Measurements from ENCODE around the gene SHISA3.

Gene SHISA3

DNA sequence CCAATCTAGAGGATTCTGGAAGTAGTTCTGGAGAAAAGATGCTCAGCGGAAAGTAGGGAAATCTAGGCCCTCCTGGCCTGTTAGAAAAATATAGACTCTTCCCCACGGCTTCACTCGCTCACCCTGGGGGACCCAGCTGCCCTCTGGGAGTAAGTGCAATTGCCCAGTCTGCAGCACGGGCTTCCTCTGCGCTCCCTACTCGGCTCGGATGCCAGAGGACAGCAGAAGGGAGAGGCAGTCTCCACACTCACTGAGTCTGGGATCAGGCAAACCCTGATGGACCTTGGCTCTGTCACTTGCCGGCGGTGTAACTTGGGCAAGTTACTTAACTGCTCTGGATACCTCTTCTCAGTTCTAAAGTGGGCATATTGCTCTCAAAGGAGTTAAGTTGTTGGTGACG, 2.1 kb downstream of the SHISA3 start:
- no peak overlapping the region for H3K27ac ChIP-seq
- TF ChIP-seq CTCF (conservative IDR thresholded peaks at IDR 0.05), result no peak
- no peak for TF ChIP-seq ZFX (IDR thresholded peaks at IDR 0.05)

GRCh38 chr4:42401171-42401570, 3.9 kb downstream of the SHISA3 start:
- TF ChIP-seq ZFX (IDR thresholded peaks at IDR 0.05) (no peak), CTCF (conservative IDR thresholded peaks at IDR 0.05) (peak; percentile 41)
- H3K27ac ChIP-seq, result no peak overlapping the region

- no peak overlapping the region for H3K27ac ChIP-seq
- no peak for TF ChIP-seq ZFX (IDR thresholded peaks at IDR 0.05)
- peak; percentile 22 for TF ChIP-seq CTCF (conservative IDR thresholded peaks at IDR 0.05)
Measured at GRCh38 chr4:42404001-42404400, 6.7 kb downstream of the SHISA3 start.

DNA sequence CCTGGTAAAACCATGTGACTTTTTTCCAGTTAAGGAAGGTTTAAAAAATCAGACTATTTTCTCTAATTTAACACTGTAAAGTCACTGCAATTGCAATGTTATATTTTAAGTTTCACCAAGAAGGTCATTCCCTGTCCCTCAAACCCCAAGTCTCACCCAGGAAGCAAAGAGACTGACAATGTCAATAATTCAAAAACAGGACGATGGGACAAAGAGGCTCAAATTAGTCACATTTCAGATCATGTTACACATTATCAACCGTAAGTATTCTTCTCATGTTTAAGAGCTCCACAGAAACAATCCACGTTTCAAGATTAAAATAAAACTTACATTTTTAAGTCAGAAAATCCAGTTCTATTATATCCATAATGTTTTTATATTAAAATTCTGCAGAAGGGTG, 13.2 kb downstream of the SHISA3 start:
- H3K27ac ChIP-seq, result no peak overlapping the region
- TF ChIP-seq ZFX (IDR thresholded peaks at IDR 0.05) (no peak), CTCF (conservative IDR thresholded peaks at IDR 0.05) (no peak)

DNA sequence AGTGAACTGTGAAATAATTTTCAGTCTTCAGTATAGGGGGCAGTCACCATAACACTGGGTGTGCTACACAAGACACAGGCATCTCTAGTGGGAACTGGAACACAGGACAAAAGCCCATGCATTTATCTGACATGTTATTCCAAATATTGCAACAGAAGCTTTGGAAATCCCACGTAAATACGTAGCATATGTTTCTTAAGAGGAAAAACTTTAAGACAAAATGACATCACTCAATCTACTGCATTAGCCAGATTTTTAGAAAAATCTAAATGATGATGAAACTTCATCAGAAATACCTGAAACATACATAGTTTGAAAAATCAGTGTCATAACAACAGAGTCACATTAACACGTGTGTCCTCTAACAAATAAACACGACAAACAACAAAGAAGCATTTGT, 14.5 kb downstream of the SHISA3 start:
- TF ChIP-seq CTCF (conservative IDR thresholded peaks at IDR 0.05) (no peak), ZFX (IDR thresholded peaks at IDR 0.05) (no peak)
- no peak overlapping the region for H3K27ac ChIP-seq

- no peak overlapping the region for H3K27ac ChIP-seq
- TF ChIP-seq CTCF (conservative IDR thresholded peaks at IDR 0.05) (no peak), ZFX (IDR thresholded peaks at IDR 0.05) (no peak)
Measured at GRCh38 chr4:42412251-42412650, 15.0 kb downstream of the SHISA3 start.

DNA sequence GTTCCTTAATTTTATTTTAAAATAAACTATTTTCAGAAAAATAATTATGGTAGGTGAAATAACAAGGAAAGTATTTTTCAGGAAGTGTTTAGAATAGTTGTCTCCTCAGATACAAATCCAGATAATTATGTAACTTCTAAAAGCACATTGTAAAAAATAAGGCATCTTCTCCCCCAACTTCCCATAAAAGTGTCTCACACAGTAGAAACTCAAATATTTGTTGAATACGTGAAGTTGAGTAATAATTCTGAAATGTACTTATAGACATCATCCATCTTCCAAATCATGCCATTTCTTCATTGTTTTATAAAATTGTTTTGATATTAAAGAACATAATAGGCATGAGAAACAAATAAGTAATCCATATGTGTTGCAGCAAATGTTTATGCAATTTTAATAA, 18.0 kb downstream of the SHISA3 start:
- TF ChIP-seq ZFX (IDR thresholded peaks at IDR 0.05), result no peak
- no peak for TF ChIP-seq CTCF (conservative IDR thresholded peaks at IDR 0.05)
- no peak overlapping the region for H3K27ac ChIP-seq

Data from C4-2B (cell line).